Activated CD8-positive, alpha-beta memory T cell treated with anti-CD3 and anti-CD28 coated beads for 48 hours (primary cell): ENCODE results near the gene PACS2.

Source experiments
- DNase-seq, 3 experiments: peaks; one replicate each; pipeline ENCODE4 v3.0.0-alpha.2; 2020; ENCODE audit warnings: low read depth in 2 of 3, low spot score in 2 of 3

PACS2 gene

GRCh38 chr14:105420101-105420973, 105.8 kb downstream of the PACS2 start:
- no peak for DNase-seq

GRCh38 chr14:105420974-105421674, 106.6 kb downstream of the PACS2 start:
- DNase-seq = no peak

GRCh38 chr14:105421723-105422615, 107.4 kb downstream of the PACS2 start:
- DNase-seq = no peak

- no peak for DNase-seq
Measured at GRCh38 chr14:105422695-105423487, 108.3 kb downstream of the PACS2 start.

GRCh38 chr14:105423488-105424195, 109.1 kb downstream of the PACS2 start:
- DNase-seq = no peak

GRCh38 chr14:105424861-105425260, 110.3 kb downstream of the PACS2 start:
- no peak for DNase-seq

- DNase-seq = no peak
Measured at GRCh38 chr14:105425823-105426247, 111.3 kb downstream of the PACS2 start.

GRCh38 chr14:105426416-105427130, 112.0 kb downstream of the PACS2 start:
- no peak for DNase-seq

GRCh38 chr14:105427412-105427811, 112.9 kb downstream of the PACS2 start:
- no peak for DNase-seq

- no peak for DNase-seq
Measured at GRCh38 chr14:105427936-105428485, 113.5 kb downstream of the PACS2 start.

GRCh38 chr14:105430042-105430441, 115.5 kb downstream of the PACS2 start:
- no peak for DNase-seq

- DNase-seq = no peak
Measured at GRCh38 chr14:105430565-105430964, 116.0 kb downstream of the PACS2 start.

- no peak for DNase-seq
Measured at GRCh38 chr14:105431256-105431655, 116.7 kb downstream of the PACS2 start.

- DNase-seq = no peak
Measured at GRCh38 chr14:105432657-105433056, 118.1 kb downstream of the PACS2 start.

- DNase-seq = no peak
Measured at GRCh38 chr14:105433161-105433605, 118.6 kb downstream of the PACS2 start.

GRCh38 chr14:105436402-105436801, 121.9 kb downstream of the PACS2 start:
- DNase-seq = no peak

- no peak for DNase-seq
Measured at GRCh38 chr14:105436891-105437722, 122.6 kb downstream of the PACS2 start.
